CD4-positive, alpha-beta T cell treated with Interleukin-21 for 1 hour (primary cell): ENCODE results near the gene VPS35.
"Not testable (repeated sequence)": the region's sequence is repeated elsewhere in the genome, so short reads cannot be mapped to it uniquely, and the experiment has no call there.

Source experiments
- DNase-seq: peaks from one replicate; pipeline ENCODE4 v3.0.0-alpha.2; 2020

VPS35 gene

DNA sequence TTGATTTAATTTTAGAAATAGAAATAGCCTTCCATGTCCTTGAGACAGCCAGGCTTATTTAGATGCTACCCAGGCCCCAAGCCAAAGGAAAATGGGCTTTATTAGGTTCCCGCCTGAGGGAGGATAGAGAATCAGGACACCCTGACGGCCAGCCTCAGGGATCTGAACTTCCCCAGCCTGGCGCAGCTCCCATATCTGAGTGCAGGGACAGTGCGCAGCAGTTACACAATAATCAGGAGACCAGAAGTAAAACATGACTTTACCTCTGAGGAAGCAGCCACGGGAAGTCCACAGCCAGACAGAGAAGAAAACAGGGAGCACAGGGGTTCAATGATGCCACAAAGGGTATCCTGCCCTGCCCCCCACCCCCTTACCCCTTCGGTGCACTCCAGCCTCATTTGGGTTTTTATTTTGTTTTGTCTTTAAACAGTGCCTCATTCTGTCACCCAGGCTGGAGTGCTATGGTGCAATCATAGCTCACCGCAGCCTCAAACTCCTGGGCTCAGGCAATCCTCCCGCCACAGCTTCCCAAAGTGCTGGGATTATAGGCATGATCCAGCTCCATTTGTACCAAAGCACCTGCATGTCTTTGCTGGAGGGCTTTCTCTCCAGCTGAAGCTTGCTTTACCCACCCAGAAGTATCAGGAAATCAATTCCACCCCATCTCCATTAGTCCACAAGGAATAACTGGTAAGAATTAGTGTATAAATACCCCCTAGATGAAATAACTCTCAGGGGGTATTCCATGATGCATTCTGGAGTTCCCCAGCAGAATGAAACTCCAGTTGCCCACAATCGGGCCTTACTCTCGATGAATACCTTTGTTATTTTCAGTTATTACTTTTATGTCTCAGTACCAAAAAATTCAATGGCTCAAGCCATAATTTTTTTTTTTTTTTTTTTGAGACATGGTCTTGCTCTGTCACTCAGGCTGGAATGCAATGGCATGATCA, 22.4 kb upstream of the VPS35 start:
- no peak for DNase-seq

DNA sequence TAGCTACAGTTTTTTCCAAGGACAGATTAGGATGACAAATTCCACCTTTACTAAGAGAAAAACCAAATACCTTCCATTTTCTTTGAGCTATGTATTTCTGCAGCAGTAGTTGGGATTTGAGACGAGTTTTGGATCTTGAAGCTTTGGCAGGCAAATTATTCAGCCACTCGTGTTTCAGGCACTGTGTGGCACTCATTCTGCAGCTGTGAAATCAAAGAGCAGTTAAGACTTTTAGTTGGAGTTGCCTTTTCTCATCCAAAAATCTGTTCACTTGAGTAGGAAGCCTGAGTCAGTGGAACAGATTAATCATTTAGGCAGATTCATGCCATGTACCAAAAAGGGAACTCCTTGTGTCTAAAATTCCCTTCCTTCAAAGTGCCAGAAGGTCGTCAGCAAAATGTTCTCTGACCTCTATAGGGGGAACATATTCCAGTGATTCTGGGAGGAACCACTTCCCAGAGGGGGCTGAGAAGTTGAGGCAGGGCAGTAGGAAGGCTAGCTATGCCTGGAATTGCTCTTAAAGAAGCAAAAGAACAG, 20.6 kb upstream of the VPS35 start:
- no peak for DNase-seq

DNA sequence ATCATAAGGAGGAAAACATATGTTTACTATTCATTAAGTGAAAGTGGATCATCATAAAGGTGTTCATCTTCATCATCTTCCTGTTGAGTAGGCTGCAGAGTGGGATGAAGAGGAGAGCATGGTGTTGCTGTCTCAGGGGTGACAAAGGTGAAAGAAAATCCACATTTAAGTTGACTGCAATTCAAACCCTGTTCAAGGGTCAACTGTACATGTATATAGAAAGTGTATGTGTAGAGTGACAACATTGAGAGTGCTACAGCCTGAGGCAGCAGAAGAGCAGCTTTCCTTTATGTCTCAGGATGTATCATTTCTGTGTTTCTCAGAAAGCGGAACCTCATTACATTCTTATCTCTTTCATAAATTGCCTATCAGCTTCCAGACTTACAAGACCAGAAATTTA, 17.7 kb upstream of the VPS35 start:
- no peak for DNase-seq

DNA sequence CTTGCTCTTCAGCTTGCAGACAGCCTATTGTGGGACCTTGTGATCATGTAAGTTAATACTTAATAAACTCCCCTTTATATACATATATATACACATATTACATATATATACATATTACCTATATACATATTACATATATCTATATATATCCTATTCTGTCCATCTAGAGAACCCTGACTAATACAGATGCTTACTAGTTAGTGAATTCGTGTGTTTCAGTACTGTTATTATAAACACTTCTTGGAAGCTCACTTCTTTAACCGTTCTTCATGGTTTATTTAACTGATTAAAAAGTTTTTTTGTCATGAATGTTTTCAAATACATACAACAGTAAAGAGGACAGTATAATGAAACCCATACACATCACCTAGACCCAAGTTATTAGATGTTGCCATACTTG, 13.1 kb upstream of the VPS35 start:
- no peak for DNase-seq

DNA sequence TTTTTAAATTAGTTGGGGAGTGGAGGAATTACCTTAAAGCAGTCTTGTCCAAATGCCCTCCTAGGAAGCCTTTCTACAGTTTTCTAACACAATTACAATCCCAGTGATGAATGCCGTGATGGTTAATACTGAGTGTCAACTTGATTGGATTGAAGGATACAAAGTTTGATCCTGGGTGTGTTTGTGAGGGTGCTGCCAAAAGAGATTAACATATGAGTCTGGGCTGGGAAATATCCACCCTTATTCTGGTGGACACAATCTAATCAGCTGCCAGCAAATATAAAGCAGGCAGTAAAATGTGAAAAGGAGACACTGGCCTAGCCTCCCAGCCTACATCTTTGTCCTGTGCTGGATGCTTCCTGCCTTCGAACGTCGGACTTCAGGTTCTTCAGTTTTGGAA, 12.6 kb upstream of the VPS35 start:
- DNase-seq: no peak

DNA sequence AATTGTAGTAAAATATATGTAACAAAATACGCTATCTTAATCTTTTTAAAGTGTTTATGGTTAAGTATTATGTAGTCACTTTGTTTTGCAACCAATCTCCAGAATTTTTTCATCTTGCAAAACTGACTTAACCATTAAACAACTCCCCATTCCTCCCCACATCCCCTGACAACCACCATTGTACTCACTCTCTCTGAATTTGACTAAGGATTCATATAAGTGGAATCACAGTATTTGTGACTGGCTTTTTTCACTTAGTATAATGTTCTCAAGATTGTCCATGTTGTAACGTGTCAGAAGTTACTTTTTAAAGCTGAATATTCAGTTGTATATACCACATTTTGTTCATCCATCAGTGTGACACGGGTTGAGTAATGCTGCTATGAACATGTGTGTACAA, 11.1 kb upstream of the VPS35 start:
- no peak for DNase-seq

DNA sequence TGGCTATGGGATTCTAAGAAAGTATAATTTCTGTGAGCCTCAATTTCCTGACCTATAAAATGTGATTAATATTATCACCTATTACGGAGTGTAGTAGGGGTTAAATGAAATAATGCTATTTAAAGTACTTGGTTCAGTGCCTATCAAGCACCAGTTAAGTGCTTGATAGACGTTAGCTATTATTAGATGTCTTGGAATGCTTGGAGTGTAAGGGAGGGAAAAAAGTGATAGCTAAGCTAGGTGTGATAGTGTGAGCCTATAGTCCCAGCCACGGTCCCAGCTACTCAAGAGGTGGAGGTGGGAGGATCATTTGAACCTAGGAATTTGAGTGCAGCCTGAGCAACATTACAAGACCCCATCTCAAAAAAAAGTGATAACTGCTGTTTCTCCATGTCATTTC, 8.0 kb upstream of the VPS35 start:
- DNase-seq: no peak

DNA sequence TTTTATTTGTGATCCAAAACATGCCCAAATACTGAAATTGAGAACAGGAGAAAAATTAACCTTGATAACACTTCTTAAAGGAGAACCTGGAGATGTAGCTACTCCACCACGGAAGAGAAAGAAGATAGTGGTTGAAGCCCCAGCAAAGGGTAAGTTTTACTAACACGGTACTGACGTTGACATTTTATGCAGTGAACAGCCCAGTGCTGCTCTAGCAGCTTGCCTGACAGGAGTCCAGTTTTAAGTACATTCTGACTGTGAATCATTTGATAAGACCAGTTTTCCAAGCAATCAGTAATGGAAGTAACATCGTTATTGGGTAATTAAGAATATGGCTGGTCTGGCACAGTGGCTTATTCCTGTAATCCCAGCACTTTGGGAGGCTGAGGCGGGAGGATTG, 7.0 kb upstream of the VPS35 start:
- no peak for DNase-seq

DNA sequence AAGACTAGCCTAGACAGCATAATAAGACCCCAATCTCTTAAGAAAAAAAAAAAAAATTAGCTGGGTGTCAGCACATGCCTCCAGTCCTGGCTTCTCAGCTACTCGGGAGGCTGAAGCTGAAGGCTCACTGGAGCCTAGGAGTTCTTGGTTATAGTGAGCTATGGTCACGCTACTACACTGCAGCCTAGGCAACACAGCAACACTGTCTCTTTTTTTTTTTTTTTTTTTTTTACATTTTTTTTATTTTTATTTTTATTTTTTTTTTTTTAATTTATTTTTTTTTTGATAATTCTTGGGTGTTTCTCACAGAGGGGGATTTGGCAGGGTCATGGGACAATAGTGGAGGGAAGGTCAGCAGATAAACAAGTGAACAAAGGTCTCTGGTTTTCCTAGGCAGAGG, 4.6 kb upstream of the VPS35 start:
- DNase-seq: no peak

DNA sequence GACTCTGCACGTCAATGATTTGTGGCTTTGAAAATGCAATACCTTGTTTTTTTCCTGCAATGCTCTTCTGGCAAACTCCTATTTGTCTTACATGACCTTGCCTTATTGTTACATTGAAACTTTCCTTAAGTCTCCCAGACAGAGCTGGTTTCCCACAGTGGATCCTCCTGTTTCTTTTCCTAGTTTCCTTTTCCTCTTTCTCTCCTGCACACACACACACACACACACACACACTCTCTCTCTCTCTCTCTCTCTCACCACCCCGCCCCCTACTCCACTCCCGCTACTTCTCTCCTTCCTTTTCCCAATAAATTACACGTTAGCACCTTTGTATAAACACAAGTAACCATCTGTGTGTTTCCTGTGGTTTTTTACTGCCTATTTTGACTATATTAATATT, 2.7 kb upstream of the VPS35 start:
- no peak for DNase-seq

DNA sequence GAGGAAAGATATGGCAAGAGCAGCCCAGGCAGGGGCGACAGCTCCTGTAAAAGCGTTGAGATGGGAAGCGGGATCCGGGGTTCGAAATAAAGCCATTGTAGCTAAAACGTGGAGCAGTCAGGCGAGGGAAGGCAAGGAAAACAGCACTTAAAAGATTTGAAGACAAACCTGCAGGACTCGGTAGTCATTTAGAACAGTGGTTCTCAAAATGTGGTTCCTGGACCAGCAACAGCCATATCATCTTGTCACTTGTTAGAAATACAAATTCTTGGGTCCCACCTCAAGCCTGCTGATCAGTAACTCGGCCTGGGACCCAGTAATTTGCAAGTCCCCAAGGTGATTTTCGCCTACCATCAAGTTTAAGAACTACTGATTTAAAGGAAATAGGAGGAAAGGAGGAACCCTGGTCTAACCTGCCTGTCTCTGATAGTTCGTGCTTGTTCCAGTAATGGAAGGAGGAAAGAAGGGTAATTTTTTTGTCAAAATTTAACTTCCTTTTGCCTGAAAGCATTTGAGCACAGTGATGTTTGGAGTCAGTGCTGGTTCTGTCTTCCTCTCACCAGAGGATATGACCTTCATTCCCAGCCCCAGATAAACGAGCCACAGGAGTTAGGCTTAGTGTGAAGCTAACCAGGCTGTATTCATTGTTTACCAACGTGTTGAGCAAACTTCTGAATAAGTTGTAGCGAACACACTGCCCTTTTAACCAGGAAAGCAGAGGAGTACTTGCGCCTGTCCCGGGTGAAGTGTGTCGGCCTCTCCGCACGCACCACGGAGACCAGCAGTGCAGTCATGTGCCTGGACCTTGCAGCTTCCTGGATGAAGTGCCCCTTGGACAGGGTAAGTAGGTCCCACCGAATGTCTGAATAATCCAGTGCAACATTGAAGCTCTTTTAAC, 1.6 kb upstream of the VPS35 start:
- DNase-seq: no peak

DNA sequence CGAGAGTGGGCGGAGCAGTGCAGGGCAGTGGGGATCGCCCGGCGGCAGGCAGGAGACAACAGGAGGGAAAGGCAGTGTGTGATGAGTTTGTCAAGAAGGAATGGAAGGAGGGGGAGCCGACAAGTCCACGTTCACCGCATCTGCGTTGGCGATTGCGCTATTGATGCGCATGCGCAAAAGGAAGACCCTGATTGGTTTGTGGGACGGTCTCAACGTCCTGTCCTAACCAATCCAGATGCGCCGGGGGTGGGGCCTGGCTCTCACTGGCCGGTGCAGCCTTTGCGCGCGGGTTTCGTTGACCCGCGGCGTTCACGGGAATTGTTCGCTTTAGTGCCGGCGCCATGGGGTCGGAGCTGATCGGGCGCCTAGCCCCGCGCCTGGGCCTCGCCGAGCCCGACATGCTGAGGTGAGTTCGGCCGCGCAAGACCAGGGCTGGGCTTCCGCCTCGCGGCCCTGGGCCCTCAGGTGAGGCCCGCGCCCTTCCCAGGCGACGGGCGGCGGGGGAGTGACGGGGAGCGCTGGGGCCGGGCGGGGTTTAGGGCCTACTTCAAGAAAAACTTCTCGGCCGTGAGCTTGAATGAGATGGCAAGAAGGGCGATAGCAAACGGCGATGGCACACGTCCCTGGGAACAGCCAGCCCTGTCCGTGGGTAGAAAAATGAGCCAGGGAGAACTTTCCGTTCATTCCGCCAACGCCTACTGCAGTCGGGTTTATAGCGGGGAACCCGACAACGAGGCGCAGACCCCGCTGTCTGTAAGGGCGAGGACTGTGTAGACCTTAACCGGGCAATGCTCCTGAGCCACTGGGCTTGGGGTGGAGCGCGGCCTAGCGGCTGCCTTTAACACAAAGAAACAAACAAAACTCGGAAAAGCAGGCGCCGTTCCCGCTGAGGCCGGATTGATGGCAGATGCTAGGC, 645 bp upstream of the VPS35 start, which contains the start of gene ORC6:
Gene ORC6, plus strand, starts transcription at position 295 of the 916 bp plus-strand sequence. Its CDS starts 47 bp downstream, at position 342.
- peak; percentile 96 for DNase-seq

DNA sequence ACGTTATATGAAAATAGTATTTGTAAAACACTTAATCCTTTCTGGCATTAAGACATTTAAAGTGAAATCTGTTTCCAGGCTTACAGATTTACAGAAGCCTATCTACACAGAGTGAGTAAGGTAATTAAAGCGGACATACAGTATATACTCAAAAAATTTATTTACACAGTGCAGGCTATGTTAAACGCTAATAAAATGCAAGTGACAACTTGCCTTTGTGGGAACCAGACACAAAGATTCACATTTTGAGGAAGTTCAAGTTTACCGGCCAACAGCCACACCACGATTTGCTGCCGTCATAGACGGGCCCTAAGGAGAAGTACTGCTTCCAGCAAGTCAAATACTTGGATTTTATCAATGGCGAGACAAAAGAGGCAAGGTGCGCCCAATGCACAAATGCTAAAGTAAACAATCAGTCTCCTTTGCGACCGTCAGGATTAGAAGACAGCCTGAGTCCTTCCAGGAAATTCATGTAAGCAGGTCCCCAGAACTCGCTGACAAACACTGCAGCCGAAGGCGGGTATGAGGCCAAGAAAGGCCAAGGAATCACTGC, 801 bp downstream of the VPS35 start:
- DNase-seq: no peak

DNA sequence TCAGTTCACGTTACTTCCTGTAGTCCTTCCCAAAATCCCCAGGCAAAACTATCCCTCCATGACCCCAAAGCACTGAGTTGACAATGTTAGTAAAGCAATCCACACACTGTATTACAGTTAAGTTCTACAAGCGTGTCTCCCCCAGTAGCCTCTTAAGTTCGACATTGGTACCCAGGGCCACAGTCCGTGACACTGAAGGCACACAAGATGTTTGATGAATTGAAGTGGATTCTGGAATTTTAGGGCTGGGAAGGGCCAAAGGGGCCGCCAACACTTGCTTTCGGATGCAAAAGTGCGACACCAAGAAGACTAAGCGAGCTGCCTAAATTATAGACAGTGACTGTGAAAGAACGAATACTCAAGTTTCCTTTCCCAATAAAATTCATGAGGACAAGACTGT, 1.5 kb downstream of the VPS35 start:
- no peak for DNase-seq

DNA sequence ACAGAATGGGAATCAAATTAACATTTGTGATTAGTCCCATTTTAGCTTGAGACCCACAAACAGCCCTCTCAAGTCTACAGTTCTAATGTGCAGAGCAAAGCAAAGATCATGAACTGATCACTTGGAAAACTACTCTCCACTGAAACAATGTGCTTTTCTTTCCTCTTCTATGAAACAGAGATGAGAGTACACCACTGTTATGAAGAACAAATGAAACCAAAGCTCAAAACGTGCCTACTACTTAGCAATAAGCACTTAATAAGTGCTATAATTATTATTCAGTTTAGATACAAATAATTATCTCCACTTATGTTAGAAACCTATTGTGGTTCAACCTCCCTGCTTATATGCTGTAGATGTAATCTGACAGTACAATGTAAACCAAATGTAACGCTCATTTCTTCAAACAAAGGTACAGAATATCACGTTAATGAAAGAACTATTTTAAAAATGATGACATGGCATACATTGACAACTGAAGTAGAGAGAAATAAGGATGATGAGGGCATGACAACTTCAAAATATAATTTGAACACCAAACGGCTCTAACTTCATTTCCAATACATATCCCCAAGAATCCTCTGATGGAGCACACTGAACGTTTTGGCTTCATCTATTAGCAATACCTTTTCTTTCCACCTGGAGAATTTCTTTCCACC, 2.0 kb downstream of the VPS35 start:
- no peak for DNase-seq

DNA sequence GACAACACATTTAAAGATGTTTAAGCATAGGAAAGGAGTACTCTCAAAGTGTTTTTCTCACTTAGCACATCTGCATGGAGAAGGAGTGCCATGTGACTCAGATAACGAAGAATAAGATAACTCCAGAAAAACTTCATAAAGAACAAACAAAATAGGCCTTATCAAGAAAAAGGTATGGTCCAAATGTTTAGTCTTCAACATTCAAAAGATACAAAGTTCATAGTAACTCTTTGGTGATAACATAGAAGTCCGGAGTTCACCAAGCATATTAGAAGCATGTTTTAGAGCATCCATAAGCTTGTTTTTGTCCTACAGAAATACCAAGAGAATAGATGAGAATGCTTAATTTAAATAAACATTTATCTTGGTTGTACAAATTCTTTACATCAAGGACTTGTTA, 7.1 kb downstream of the VPS35 start:
- DNase-seq: not testable (repeated sequence)

DNA sequence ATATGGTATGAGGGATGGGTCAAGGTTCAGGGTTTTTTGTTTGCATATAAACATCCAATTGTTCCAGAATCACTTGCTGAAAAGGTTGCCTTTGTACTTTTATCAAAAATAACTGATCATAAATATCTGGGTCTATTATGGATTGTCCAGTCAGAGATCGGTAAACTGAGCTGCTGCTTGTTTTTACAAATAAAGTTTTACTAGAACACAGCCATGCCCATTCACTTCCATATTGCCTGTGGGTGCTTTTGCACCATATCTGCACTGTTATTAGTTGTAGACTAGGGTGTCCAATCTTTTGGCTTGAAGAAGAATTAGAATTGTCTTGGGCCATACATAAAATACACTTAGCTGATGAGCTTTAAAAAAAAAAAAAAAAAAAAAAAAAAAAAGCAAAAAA, 11.0 kb downstream of the VPS35 start:
- not testable (repeated sequence) for DNase-seq

DNA sequence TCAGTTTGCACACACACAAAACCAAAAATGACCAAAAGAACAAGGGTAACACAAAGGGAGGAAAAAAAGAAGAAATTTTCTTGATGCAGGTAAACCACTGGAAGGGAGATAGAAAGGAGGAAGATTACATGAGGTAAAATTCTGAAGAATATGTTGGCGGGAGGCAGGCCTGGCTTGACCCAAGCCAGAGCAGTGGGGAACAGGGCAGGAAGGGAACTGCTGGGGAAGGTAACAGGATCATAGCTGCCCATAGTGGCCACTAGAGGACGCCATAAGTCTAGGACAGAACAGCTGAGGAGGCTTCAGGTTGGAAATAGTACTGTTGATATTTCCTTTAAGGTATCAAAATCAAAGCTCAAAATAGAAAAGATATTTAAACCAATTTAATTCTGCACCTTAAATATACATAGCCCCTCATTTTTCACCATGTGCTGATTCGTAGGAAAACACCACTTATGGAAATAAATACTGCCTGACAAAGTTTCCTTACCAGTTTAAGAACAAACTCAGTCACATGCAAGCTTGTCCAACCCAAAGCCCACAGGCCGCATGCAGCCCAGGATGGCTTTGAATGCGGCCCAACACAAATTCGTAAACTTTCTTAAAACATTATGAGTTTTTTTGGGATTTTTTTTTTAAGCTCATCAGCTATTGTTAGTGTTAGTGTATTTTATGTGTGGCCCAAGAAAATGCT, 15.5 kb downstream of the VPS35 start:
- peak; percentile 61 for DNase-seq

DNA sequence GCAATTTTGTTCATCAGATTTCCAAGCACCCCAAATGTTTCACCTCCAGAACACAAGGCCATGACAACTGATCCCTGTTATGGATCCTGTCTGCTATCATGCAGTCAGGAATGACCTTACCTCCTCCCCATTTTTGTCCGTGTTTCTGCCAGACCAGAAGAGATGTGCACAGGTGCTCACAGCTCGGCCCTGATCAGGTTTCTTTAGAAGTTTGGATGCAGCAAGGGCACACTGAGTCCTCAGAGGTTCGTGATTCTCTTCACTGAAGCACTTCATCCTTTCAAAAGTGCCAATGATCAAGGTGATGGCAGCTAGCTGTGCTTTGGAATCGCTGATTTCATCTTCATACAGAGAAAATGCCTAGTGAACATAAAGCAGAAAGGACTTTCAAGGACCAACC, 26.9 kb downstream of the VPS35 start:
- no peak for DNase-seq

DNA sequence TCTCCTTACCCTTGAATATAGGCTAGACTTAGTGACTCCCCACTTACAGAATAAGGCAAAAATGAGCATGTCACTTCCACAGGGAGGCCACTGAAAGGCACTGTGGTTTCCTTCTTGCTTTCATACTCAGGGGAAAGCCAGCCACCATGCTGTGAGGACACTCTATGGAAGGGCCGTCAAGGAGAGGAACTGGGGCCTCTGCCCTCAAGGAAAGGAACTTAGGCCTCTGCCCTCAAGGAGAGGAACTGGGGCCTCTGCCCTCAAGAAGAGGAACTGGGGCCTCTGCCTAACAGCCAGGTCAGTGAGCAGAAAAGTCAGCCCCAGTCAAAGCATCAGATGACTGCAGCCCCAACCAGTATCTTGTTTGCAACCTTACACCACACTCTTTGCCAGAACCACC, 30.1 kb downstream of the VPS35 start:
- DNase-seq: peak; percentile 30

DNA sequence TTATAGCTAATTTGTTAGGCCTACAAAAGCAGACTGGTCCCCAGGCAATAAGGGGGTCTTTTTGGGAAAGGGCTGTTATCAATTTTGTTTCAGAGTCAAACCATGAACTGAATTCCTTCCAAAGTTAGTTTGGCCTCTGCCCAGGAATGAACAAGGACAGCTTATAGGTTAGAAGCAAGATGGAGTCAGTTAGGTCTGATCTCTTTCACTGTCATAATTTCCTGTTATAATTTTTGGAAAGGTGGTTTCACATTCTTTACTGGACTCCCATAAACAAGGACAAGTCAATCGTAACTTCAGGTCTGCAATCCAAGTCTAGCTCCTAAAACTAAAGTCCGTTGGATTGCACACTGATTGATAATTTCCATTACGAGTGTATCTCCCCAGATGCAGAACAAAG, 37.7 kb downstream of the VPS35 start:
- no peak for DNase-seq
